Measurements from ENCODE around the gene GRPR.

DNA sequence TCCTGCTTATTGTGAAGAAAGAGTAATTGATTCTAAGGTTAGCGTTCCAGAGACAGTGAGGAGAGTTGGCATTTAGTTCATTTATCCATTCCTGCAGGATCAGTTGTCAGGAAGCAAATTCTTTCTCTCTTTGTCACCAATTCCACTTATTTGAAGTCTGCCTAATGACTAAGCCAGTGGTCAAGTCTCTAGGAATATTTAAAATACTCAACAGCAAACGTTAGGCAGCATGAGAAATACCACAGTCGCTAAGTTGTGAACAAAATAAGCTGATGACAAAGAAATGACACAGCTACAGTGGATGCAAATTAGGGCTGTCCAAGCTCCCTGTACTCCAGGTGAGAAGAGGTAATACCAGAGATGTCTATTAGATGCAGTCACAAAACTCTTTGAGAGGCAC is 37.4 kb downstream of the GRPR start:
- TF ChIP-seq, protein P1, sequence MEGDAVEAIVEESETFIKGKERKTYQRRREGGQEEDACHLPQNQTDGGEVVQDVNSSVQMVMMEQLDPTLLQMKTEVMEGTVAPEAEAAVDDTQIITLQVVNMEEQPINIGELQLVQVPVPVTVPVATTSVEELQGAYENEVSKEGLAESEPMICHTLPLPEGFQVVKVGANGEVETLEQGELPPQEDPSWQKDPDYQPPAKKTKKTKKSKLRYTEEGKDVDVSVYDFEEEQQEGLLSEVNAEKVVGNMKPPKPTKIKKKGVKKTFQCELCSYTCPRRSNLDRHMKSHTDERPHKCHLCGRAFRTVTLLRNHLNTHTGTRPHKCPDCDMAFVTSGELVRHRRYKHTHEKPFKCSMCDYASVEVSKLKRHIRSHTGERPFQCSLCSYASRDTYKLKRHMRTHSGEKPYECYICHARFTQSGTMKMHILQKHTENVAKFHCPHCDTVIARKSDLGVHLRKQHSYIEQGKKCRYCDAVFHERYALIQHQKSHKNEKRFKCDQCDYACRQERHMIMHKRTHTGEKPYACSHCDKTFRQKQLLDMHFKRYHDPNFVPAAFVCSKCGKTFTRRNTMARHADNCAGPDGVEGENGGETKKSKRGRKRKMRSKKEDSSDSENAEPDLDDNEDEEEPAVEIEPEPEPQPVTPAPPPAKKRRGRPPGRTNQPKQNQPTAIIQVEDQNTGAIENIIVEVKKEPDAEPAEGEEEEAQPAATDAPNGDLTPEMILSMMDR (IDR thresholded peaks at IDR 0.05; ENCODE audit: insufficient read depth, low read depth, low read length) = no peak
- no peak for TF ChIP-seq EZH2 (IDR thresholded peaks at IDR 0.05; ENCODE audit: insufficient read depth, low read length)
